GM13976 (cell line): ENCODE data around the gene ZBTB47.
A peak's percentile ranks its signal among the peaks of the same experiment; 100 is the strongest.

ENCODE experiments used
- DNase-seq: peaks from one replicate; pipeline ENCODE4 v3.0.0; 2012; ENCODE audit warnings: low spot score
- in situ Hi-C: fragments of 300-500 bp; cut with MboI; formaldehyde crosslinking; loops from one replicate; pipeline ENCODE4 v1.12.0; 2022; ENCODE audit warnings: low sequenced_read_pairs, mixed read lengths, inconsistent platforms; ENCODE audit not compliant: unreplicated experiment
- TF ChIP-seq, protein P1 (sequence below): IDR thresholded peaks from 2 replicates; pipeline ENCODE4 v1.5.1; 2012; ENCODE audit warnings: borderline replicate concordance, mild to moderate bottlenecking; ENCODE audit not compliant: insufficient read depth; ENCODE audit errors: extremely low read depth, missing control alignments, control extremely low read depth

The ZBTB47 gene

DNA sequence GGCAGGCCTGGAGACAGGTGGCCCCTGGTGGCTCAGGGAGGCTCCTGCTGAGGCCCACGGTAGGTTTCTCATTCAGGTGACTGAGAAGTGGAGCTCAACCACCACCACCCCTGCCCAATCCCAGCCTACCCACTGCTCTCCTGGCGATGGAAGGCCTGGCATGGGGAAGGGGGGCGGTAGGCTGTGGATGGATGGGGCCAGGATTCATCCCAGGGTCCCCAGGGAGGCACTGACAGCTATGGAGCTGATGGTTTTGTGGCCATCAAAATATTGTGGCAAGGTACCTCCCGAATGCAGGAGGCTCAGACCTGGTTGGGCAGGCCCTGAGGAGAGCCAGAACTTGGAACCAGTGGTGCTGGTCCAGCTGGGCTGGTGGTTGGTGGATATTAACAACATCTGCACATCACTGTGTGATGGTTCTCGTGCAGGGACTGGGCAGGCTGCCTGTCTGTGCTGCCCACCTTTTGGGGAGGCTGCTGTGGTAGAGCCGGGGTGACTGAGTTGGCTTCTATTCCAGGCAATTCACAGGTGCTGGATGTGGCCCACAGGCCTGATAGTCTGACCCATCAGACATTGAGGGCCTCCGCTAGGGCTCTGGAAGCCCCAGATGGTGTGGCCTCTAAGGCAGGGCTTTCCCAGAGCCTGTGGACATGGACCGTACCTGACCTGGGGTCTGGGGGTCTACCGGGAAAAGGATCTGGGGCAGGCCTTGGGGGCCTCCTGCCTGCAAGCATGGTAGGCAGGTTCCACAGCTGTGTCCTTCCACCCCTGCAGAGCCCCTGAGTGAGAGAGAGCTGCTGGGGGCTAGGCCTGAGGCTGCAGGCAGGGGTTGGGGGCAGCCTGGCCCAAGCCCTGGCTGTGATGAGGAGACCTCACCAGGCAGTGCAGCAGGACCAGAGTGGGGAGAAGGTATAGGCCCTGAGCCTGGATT lies 3.4 kb downstream of the ZBTB47 start:
- peak; percentile 32 for DNase-seq
- TF ChIP-seq, protein P1, sequence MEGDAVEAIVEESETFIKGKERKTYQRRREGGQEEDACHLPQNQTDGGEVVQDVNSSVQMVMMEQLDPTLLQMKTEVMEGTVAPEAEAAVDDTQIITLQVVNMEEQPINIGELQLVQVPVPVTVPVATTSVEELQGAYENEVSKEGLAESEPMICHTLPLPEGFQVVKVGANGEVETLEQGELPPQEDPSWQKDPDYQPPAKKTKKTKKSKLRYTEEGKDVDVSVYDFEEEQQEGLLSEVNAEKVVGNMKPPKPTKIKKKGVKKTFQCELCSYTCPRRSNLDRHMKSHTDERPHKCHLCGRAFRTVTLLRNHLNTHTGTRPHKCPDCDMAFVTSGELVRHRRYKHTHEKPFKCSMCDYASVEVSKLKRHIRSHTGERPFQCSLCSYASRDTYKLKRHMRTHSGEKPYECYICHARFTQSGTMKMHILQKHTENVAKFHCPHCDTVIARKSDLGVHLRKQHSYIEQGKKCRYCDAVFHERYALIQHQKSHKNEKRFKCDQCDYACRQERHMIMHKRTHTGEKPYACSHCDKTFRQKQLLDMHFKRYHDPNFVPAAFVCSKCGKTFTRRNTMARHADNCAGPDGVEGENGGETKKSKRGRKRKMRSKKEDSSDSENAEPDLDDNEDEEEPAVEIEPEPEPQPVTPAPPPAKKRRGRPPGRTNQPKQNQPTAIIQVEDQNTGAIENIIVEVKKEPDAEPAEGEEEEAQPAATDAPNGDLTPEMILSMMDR, result no peak
- in situ Hi-C loops, result no loop called here

DNA sequence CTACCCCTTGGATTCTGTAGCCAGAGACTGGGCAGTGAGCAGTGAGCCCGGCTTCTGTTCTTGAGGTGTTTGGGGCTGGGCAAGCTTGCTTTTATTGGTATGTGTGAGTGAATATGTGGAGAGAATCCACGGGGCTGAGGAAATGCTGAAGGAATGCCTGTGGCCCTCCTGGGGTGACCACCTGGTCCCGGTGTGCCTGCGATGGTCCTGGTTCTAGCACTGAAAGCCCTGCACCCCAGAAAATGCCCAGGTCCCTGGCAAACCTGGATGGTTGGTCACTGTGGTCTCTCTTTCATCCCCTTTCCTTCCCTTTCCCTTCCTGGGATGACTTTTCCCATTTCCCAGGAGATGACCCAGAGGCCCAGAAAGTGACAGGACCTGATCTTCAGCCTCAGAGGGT lies 4.2 kb downstream of the ZBTB47 start:
- TF ChIP-seq, protein P1, result no peak
- in situ Hi-C loops, result no loop called here
- no peak for DNase-seq

DNA sequence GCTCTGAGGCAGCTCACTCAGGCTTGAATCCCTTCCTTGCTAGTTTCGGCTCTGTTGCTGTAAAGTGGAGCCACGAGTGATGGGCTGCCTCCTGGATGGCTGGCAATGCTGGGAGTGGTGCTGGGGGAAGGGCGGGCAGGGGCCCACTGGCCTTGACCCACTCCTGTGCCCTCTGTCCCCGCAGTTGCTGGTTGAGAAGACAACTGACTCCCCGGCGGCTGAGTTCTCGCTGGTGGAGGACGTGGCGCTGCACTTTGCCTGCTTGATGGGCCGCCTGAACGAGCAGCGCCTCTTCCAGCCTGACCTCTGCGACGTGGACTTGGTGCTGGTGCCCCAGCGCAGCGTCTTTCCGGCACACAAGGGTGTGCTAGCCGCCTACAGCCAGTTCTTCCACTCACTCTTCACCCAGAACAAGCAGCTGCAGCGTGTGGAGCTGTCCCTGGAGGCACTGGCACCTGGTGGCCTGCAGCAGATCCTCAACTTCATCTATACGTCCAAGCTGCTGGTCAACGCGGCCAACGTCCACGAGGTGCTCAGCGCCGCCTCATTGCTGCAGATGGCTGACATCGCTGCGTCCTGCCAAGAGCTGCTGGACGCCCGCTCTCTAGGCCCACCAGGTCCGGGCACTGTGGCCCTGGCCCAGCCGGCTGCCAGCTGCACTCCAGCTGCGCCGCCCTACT lies 4.7 kb downstream of the ZBTB47 start:
- TF ChIP-seq, protein P1, result no peak
- in situ Hi-C loops, result no loop called here
- no peak for DNase-seq

DNA sequence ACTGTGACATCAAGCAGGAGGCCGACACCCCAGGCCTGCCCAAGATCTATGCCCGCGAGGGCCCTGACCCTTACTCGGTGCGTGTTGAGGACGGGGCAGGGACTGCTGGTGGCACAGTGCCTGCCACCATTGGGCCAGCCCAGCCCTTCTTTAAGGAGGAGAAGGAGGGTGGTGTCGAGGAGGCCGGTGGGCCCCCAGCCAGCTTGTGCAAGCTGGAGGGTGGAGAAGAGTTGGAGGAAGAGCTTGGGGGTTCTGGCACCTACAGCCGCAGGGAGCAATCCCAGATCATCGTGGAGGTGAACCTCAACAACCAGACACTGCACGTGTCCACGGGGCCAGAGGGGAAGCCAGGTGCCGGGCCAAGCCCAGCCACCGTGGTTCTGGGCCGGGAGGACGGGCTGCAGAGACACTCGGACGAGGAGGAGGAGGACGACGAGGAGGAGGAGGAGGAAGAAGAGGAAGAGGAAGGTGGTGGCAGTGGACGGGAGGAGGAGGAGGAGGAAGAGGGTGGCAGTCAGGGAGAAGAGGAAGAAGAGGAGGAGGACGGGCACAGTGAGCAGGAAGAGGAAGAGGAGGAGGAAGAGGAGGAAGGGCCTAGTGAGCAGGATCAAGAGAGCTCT lies 5.4 kb downstream of the ZBTB47 start:
- TF ChIP-seq, protein P1, result no peak
- no peak for DNase-seq
- in situ Hi-C loops, result no loop called here

DNA sequence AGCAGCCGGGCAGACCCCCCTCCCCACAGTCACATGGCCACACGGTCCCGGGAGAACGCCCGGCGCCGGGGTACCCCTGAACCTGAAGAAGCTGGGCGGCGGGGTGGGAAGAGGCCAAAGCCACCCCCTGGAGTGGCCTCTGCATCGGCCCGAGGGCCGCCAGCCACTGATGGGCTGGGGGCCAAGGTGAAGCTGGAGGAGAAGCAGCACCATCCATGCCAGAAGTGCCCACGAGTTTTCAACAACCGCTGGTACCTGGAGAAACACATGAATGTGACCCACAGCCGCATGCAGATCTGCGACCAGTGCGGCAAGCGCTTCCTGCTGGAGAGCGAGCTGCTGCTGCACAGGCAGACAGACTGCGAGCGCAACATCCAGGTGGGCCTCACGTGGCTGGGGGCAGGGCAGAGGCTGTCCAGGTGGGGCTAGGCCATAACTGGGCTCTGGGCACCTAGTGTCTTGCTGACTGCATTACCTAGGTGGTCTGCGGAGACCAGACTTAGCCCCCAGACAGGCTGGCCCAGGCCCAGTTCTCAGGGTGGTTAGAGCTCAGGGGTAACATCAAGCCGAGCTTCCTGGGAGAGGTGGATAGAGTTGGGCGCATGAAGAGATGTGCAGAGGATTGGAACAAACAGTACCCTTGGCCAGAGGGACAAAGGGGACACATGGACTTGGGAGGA lies 6.1 kb downstream of the ZBTB47 start:
- in situ Hi-C loops, result no loop called here
- TF ChIP-seq, protein P1, result no peak
- no peak for DNase-seq

DNA sequence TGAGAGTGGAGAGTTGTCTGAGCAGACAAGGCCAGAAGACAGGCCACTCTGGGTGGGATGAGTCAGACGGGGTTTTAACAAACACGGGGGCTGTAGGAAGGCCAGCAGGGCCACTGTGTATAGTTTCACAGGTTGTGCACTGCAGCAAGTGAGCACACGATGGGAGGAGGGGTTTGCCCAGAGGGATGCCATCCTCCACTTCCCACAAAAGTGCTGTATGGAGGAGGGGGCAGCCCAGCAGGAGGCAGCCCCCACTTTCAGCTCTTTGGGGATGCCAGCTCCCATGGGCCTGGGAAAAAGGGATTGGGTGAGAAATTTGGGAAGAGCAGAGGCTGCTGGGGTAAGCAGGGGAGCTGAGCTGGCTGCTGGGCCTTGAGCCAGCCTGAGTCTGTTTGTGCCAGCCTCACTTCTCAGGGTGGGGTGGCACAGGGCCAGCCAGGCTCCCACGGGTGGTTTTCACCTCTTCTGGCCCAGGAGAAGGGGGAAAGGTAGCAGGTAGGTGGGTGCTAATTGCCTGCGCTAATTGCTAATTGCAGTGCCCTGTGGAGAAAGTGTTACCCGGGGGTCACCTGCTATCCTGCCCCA lies 6.7 kb downstream of the ZBTB47 start:
- TF ChIP-seq, protein P1, result no peak
- in situ Hi-C loops, result no loop called here
- no peak for DNase-seq
